ENCODE results near the gene IFI27L2. TPM values are rescaled to one million over a fixed set of nuclear protein-coding genes. Genes with fewer than 3 reads are reported as not detected.

The IFI27L2 gene, protein sequence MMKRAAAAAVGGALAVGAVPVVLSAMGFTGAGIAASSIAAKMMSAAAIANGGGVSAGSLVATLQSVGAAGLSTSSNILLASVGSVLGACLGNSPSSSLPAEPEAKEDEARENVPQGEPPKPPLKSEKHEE
- 84.1 and 85.7 TPM in 2 replicates for total RNA-seq

GRCh38 chr14:94129111-94129757 is at the start of gene IFI27L2:
IFI27L2 (minus strand) TSS chr14:94129604; CDS start chr14:94129564, 40 bp downstream.

GRCh38 chr14:94173885-94174603 is 44.6 kb upstream of the IFI27L2 start, which contains the start of gene PPP4R4:
PPP4R4 (plus strand) TSS chr14:94174322; CDS start chr14:94174466, 144 bp downstream.

DNA sequence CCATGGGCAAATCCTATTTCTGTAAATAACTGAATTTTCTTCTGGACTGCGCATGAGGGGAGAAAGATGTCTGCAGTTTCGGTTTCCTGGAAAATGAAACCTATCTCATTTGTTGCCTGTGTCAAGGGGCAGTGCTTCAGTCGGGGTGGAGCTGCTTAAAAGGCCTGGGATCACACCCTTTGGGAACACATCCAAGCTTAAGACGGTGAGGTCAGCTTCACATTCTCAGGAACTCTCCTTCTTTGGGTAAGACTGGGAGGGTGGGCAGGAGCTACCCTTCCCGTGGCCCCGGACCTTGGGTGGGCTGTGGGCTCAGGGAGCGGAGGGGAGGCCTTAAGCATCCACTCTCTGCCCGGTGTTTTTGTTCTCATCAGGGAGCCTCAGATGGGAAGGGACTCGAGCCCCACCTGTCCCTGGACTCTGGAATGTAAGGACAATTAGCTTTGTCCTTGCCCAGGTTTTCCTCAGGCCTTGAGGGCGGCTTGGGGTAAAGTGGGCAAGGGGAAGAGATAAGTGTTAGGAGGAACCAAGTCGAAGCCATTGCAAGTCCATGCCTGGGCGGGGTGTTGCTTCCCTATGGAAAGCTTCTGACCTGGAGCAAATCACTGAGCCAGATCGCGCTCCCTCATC is 18.7 kb downstream of the IFI27L2 start, which contains the start of gene IFI27:
TSS of gene IFI27 (plus strand) at position 185 of the 630 bp plus-strand sequence.

DNA sequence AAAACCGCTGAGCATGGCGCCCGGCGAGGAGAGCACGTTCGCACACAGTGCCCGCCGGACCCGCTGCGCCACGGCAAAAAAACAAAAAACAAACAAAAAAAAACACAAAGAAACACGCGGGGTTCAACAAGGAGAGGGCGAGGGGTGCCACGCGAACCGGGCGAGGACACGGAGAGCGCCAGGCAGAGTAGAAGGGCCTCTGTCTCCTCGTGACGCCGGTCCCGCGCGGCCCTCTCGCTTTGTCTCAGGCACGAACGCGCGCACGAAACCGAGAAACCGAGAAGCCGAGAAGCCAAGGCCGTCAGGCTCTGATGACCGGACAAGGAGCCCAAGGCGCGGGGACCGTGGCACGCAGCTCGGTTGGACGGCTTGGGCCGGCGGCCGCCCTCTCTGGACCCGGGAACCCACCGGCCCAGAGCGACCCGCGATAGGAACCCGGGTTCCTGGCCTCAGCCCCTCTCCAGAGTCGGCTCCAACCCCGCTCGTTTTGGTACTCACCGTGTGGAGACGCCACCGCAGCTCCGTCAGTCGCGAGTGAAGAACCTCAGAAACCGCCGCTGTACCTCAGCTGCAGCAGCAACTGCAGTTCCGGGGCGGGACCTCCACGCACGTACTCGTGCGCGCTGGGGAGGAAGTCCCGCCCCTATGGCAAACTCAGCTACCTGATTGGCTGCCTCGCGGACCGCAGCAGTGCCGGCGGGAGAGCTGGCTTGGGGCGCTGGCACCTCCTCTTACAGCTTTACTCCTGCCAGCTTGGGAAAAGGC is 48.6 kb downstream of the IFI27L2 start, which contains the start of the genes DDX24 and IFI27L1:
TSS of gene DDX24 (minus strand) at position 582 of the 765 bp plus-strand sequence. CDS start 1,460 bp downstream, outside the sequence.
TSS of gene IFI27L1 (plus strand) at position 690 of the 765 bp plus-strand sequence. CDS start 15,628 bp downstream, outside the sequence.

Other genes starting within 250 kb of the IFI27L2 start
- gene FAM181A, start 202.3 kb downstream of the IFI27L2 start, total RNA-seq = not detected in 2 replicates
- not detected in 2 replicates for gene ASB2, start 153.0 kb downstream of the IFI27L2 start, total RNA-seq
- gene CCDC197, start 132.3 kb downstream of the IFI27L2 start, total RNA-seq = not detected in 2 replicates
- 0.76 and 0.97 TPM in 2 replicates for gene OTUB2, start 103.3 kb downstream of the IFI27L2 start, total RNA-seq
- 96.1 and 108 TPM in 2 replicates for gene DDX24, start 48.4 kb downstream of the IFI27L2 start, total RNA-seq
- gene IFI27L1, start 48.3 kb downstream of the IFI27L2 start, total RNA-seq = 14.9 and 27.1 TPM in 2 replicates
- gene IFI27, start 18.9 kb downstream of the IFI27L2 start, total RNA-seq = 748 and 4,526 TPM in 2 replicates
- gene PPP4R4, start 44.7 kb upstream of the IFI27L2 start, total RNA-seq = under 0.01 TPM in 2 replicates
- gene SERPINA10, start 163.7 kb upstream of the IFI27L2 start, total RNA-seq = not detected in 2 replicates
- not detected in 2 replicates for gene SERPINA6, start 193.7 kb upstream of the IFI27L2 start, total RNA-seq
- gene SERPINA2, start 237.1 kb upstream of the IFI27L2 start, total RNA-seq = not detected in 2 replicates

Measured in epithelial cell of umbilical artery (primary cell).